Heart left ventricle (tissue), 16 donors: ENCODE results near the gene ECI1. TPM values are rescaled to one million over a fixed set of nuclear protein-coding genes. Genes with fewer than 3 reads are reported as not detected.

Source experiments
- ATAC-seq, 4 donors: fragments of 200-7000 bp; cut with Tn5 transposase; one replicate each; pipeline ENCODE4 v1.9.1; 2020 to 2022; ENCODE audit warnings: moderate library complexity in 4 of 4, mild to moderate bottlenecking in 3 of 4, moderate number of reproducible peaks in 1 of 4
- DNase-seq, 5 donors: peaks; one replicate each; pipeline ENCODE4 v3.0.0-alpha.2; 2020
- H3K27ac ChIP-seq, 12 donors: fragments of 200-600 bp; sonication (generic) in 4 of 12; one replicate each; pipeline versions ENCODE4 v1.5.0 to v1.8.0; 2016 to 2022; ENCODE audit warnings: mild to moderate bottlenecking in 2 of 12
- H3K27me3 ChIP-seq, 9 donors: fragments of 200-600 bp; sonication (generic) in 2 of 9; one replicate each; pipeline versions ENCODE4 v1.5.1 to v1.8.0; 2016 to 2022; ENCODE audit warnings: mild to moderate bottlenecking in 3 of 9
- H3K36me3 ChIP-seq, 9 donors: fragments of 200-600 bp; sonication (generic) in 2 of 9; one replicate each; pipeline versions ENCODE4 v1.5.0 to v1.8.0; 2018 to 2022; ENCODE audit warnings: mild to moderate bottlenecking in 2 of 9
- H3K4me1 ChIP-seq, 12 donors: fragments of 200-600 bp; sonication (generic) in 4 of 12; one replicate each; pipeline versions ENCODE4 v1.5.0 to v1.8.0; 2016 to 2022; ENCODE audit warnings: mild to moderate bottlenecking in 3 of 12
- H3K4me3 ChIP-seq, 12 donors: fragments of 200-600 bp; sonication (generic) in 4 of 12; one replicate each; pipeline versions ENCODE4 v1.5.0 to v1.8.0; 2017 to 2022; ENCODE audit warnings: mild to moderate bottlenecking in 9 of 12, moderate library complexity in 4 of 12
- H3K9me3 ChIP-seq, 12 donors: fragments of 200-600 bp; sonication (generic) in 4 of 12; one replicate each; pipeline versions ENCODE4 v1.5.0 to v1.8.0; 2016 to 2022; ENCODE audit warnings: mild to moderate bottlenecking in 1 of 12
- CTCF ChIP-seq, 12 donors: fragments of 200-600 bp; sonication (generic) in 4 of 12; IDR thresholded peaks; one replicate each; pipeline versions ENCODE4 v1.5.0 to v1.8.0; 2018 to 2022; ENCODE audit warnings: antibody characterized with exemption in 12 of 12, mild to moderate bottlenecking in 5 of 12
- POLR2A ChIP-seq, 2 donors: fragments of 450-650 bp; IDR thresholded peaks; one replicate each; pipeline ENCODE4 v1.6.1; 2017; ENCODE audit warnings: antibody characterized with exemption in 2 of 2, mild to moderate bottlenecking in 2 of 2, moderate library complexity in 2 of 2
- WGBS, 4 donors: extraction: QIAGEN DNeasy Blood & Tissue Kit in 2 of 4; methylation state at CpG; one replicate each; pipeline versions ENCODE4 v1.1.5 to v1.1.7; 2013 to 2018; 5-methylcytosine and 5-hydroxymethylcytosine counted together
- intact Hi-C, 10 donors: fragments of 100-400 bp; cut with DNase I; formaldehyde crosslinking; loops; one replicate each; pipeline versions ENCODE4 v1.11.1 to v1.14.2; 2022
- polyA plus RNA-seq, 2 donors: library from polyadenylated mRNA; stranded (reverse); fragments of 200-250 nt; gene quantifications; one replicate each; pipeline ENCODE4 v1.2.3, GENCODE V29; 2013
- total RNA-seq, 9 donors: library from RNA; depleted of rRNA in 2 of 9; stranded (reverse); fragments of >200 nt in 2 of 9; fragmentation: NEBNext Ultra II Directional in 3 of 9; extraction: Animal tissue kit (Norgen Biotek cat#: 25700) in 3 of 9; gene quantifications; one replicate each; pipeline versions ENCODE4 v1.1.0 to v1.2.4, GENCODE V29; 2016 to 2023
- donor health status: ischemic (EF 13 %, LVEDD 7.1; RV severe dilation, severe dysfunction).
- donor health status: healthy with polysubstance abuse.
- donor health status: DM: no; HTN: yes; CAD: no.
- donor health status: DM: no; HTN: no; CAD: no.
- donor health status: ischemic (EF 25% LVEDD 6.9; RV normal size, moderate dysfunction).
- donor health status: ischemic (EF 25% LVEDD 5.7; RV mildly dilated, moderate dysfunction).
- donor health status: healthy.
- donor health status: DM: yes; HTN: yes; CAD: no.
- donor health status: ischemic (EF 35%, LVEDD 5.7; RV mildly dilated, moderate dysfunction).
- donor health status: nonischemic (EF 11% LVEDD 7.7; RV severe dilation, severe dysfunction).
- donor health status: DM: yes; HTN: yes; CAD: no.
- donor health status: PGD.
- donor health status: ischemic (EF 29% LVEDD 5.4; RV normal size, mild dysfunction).
- donor health status: nonischemic (EF 23%, LVEDD 6.1; RV moderate dilation, normal function).

The ECI1 gene
- total and polyA plus RNA-seq, 11 donors = 84.6 to 340 (median 143) TPM

DNA sequence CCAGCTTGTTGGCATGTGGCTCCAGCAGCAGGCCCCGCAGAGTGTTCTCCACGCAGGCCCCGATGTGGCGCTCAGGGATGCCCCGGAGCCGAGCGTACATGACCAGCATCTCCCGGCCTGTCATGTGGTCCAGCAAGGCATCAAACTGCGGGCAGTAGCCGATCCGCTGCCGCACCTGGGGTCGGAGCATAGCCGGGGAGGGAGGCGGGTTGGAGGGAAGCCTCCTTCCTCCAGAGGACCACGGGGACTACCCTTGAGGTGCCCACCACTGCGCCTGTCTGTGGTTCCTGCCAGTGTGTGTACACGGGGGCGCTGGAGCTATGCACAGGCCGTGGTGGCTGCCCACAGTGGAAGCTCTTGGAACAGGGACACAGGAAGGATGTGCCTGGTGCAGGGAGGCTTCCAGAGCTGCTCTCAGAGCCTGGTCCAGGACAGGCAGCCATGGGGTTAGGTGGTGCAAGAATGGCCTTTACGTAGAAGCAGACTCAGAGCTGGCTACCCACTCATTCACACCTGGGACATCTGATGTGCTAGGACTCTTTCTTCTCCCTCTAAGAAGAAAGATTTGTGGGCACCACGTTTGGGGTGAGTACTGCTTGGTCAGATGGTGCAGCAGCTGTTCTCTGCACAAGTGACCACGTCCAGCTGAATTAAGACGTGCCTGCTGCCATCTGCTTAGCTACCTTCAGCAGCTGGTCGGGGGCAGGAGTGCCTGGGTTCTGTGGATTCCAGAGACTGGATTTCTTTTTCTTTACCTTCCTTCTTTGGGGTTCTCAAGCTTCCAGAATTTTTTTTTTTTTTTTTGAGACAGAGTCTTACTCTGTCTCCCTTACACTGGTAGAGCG, 27.8 kb upstream of the ECI1 start:
- 89 to 93% (median 92%) methylated on average over 23 to 26 of the region's 26 CpGs for WGBS, 4 donors
- no peaks in the 10 kb centered on the region for H3K9me3 ChIP-seq
- no peak overlapping the region for H3K4me3 ChIP-seq
- peaks cover 0 to 41% (median 5%) of the 10 kb centered on the region in 9 donors for H3K36me3 ChIP-seq
- no peaks in the 10 kb centered on the region for H3K27me3 ChIP-seq
- ATAC-seq (no peak), DNase-seq (peak in 1 of 5 donors; percentile 54)
- TF ChIP-seq CTCF (IDR thresholded peaks at IDR 0.05) (no peak), POLR2A (IDR thresholded peaks at IDR 0.05) (no peak)
- H3K27ac ChIP-seq = no peak overlapping the region
- intact Hi-C loops = loop anchor here in 2 of 10 donors (10.0 kb wide), 2 partner anchors 46 to 226 kb away; no protein-coding TSS in a partner anchor
- peaks cover 0 to 3% (median 0%) of the 10 kb centered on the region in 12 donors for H3K4me1 ChIP-seq

DNA sequence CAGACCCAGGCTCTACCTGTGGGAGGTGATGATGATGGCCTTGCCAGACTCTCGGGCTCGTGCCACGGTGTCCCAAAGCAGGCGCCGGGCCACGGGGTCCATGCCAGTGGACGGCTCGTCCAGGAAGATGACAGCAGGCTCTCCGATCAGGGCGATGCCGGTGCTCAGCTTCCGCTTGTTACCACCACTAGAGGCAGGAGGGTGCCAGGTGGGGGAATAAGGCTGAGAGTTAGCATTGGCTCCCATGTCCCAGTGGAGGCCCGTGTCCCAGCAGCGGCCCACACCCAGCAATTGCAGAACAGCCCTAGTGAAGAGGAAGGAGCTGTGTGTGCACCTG, 26.9 kb upstream of the ECI1 start:
- H3K9me3 ChIP-seq = no peaks in the 10 kb centered on the region
- no peak for TF ChIP-seq CTCF (IDR thresholded peaks at IDR 0.05)
- TF ChIP-seq POLR2A (IDR thresholded peaks at IDR 0.05) = no peak

GRCh38 chr16:2277466-2278271, 26.3 kb upstream of the ECI1 start:
- Histone ChIP-seq H3K27me3 (no peaks in the 10 kb centered on the region), H3K4me3 (no peak overlapping the region), H3K4me1 (peaks cover 0 to 3% (median 0%) of the 10 kb centered on the region in 12 donors), H3K27ac (no peak overlapping the region), H3K9me3 (no peaks in the 10 kb centered on the region), H3K36me3 (peaks cover 0 to 30% (median 4%) of the 10 kb centered on the region in 9 donors)
- WGBS, 4 donors = 94 to 96% (median 95%) methylated on average over 17 to 25 of the region's 25 CpGs
- no peak for DNase-seq
- TF ChIP-seq CTCF (IDR thresholded peaks at IDR 0.05) (no peak), POLR2A (IDR thresholded peaks at IDR 0.05) (no peak)
- intact Hi-C loops = loop anchor here in 2 of 10 donors (10.0 kb wide), 2 partner anchors 47 to 227 kb away; no protein-coding TSS in a partner anchor
- peak in 1 of 4 donors; percentile 7 for ATAC-seq

More for the DNA sequence above, 26.9 kb upstream of the ECI1 start:
- Histone ChIP-seq H3K27me3 (no peaks in the 10 kb centered on the region), H3K36me3 (peaks cover 0 to 34% (median 4%) of the 10 kb centered on the region in 9 donors), H3K4me3 (no peak overlapping the region), H3K4me1 (peaks cover 0 to 3% (median 0%) of the 10 kb centered on the region in 12 donors), H3K27ac (no peak overlapping the region)
- intact Hi-C loops = loop anchor here in 2 of 10 donors (10.0 kb wide), 2 partner anchors 47 to 227 kb away; no protein-coding TSS in a partner anchor
- 80 to 93% (median 87%) methylated on average over 6 to 14 of the region's 14 CpGs for WGBS, 4 donors
- ATAC-seq (no peak), DNase-seq (no peak)
